Neural cell (in vitro differentiated cells): ENCODE results near the gene ECT2L. TPM values are rescaled to one million over a fixed set of nuclear protein-coding genes. Genes with fewer than 3 reads are reported as not detected.

Experiments
- H2AFZ ChIP-seq: fragments of 200-600, 300-800 bp; sonication (generic), shearing (Covaris generic); 2 replicates; pipeline ENCODE4 v1.6.0; 2014; ENCODE audit warnings: low read depth, mild to moderate bottlenecking, antibody characterized with exemption, low read length, moderate library complexity
- H3F3A ChIP-seq: fragments of 200-600 bp; shearing (Covaris generic); 2 replicates; pipeline ENCODE4 v1.6.1; 2016; ENCODE audit warnings: mild to moderate bottlenecking, moderate library complexity, mixed read lengths, antibody characterized with exemption, low read length; ENCODE audit not compliant: insufficient read depth, poor library complexity, severe bottlenecking
- H3K27ac ChIP-seq: fragments of 200-600, 300-800 bp; sonication (generic), shearing (Covaris generic); 2 replicates; pipeline ENCODE4 v1.5.1; 2014; ENCODE audit warnings: mild to moderate bottlenecking, low read length, moderate library complexity
- H3K27me3 ChIP-seq: fragments of 300-800, 200-600 bp; sonication (generic), shearing (Covaris generic); 2 replicates; pipeline ENCODE4 v1.6.0; 2014; ENCODE audit warnings: mild to moderate bottlenecking, low read depth, low read length, moderate library complexity; ENCODE audit not compliant: insufficient read depth
- H3K36me3 ChIP-seq: fragments of 300-800, 200-600 bp; sonication (generic), shearing (Covaris generic); 2 replicates; pipeline ENCODE4 v1.5.1; 2014; ENCODE audit warnings: mild to moderate bottlenecking, antibody characterized with exemption, low read length, moderate library complexity; ENCODE audit not compliant: insufficient read depth
- H3K4me2 ChIP-seq: fragments of 300-800, 200-600 bp; sonication (generic), shearing (Covaris generic); 2 replicates; pipeline ENCODE4 v1.6.0; 2014; ENCODE audit warnings: mild to moderate bottlenecking, low read length
- H3K4me3 ChIP-seq: fragments of 300-800, 200-600 bp; sonication (generic), shearing (Covaris generic); 2 replicates; pipeline ENCODE4 v1.5.1; 2014; ENCODE audit warnings: mild to moderate bottlenecking, low read length, moderate library complexity
- H3K79me2 ChIP-seq: fragments of 200-600 bp; shearing (Covaris generic); replicated peaks from 2 replicates; pipeline ENCODE4 v1.6.0; 2014; ENCODE audit warnings: mild to moderate bottlenecking, low read length, moderate library complexity; ENCODE audit not compliant: insufficient read depth
- H3K9ac ChIP-seq: fragments of 300-800, 200-600 bp; sonication (generic), shearing (Covaris generic); 2 replicates; pipeline ENCODE4 v1.6.1; 2016; ENCODE audit warnings: mild to moderate bottlenecking, low read length, mixed read lengths
- H3K9me2 ChIP-seq: fragments of 200-600 bp; shearing (Covaris generic); 2 replicates; pipeline ENCODE4 v1.6.1; 2016; ENCODE audit warnings: mild to moderate bottlenecking, low read length, mixed read lengths; ENCODE audit not compliant: insufficient read depth
- H3K9me3 ChIP-seq: fragments of 200-600, 300-800 bp; sonication (generic), shearing (Covaris generic); 2 replicates; pipeline ENCODE4 v1.6.1; 2016; ENCODE audit warnings: mild to moderate bottlenecking, mixed run types, low read length, moderate library complexity, mixed read lengths
- H4K20me1 ChIP-seq: fragments of 200-600 bp; shearing (Covaris generic); 2 replicates; pipeline ENCODE4 v1.6.1; 2016; ENCODE audit warnings: mild to moderate bottlenecking, mixed run types; ENCODE audit not compliant: insufficient read depth
- EP300 ChIP-seq: fragments of 450-650 bp; conservative IDR thresholded peaks from 2 replicates; pipeline ENCODE4 v1.6.1; 2014; ENCODE audit warnings: antibody characterized with exemption, mild to moderate bottlenecking, moderate library complexity; ENCODE audit not compliant: poor library complexity, severe bottlenecking
- EZH2 ChIP-seq: fragments of 200-600, 300-800 bp; shearing (Covaris generic), sonication (generic); IDR thresholded peaks from 2 replicates; pipeline ENCODE4 v1.6.1; 2014; ENCODE audit warnings: antibody characterized with exemption, low read length, borderline replicate concordance, mild to moderate bottlenecking; ENCODE audit not compliant: insufficient read depth, poor library complexity, severe bottlenecking
- MXI1 ChIP-seq: fragments of 450-650 bp; conservative IDR thresholded peaks from 2 replicates; pipeline ENCODE4 v1.6.1; 2014; ENCODE audit warnings: antibody characterized with exemption, mild to moderate bottlenecking; ENCODE audit not compliant: poor library complexity, severe bottlenecking
- POLR2AphosphoS5 ChIP-seq: IDR thresholded peaks from 2 replicates; pipeline ENCODE4 v1.6.1; 2012
- RAD21 ChIP-seq: fragments of 450-650 bp; conservative IDR thresholded peaks from 2 replicates; pipeline ENCODE4 v1.6.1; 2014; ENCODE audit warnings: antibody characterized with exemption, mild to moderate bottlenecking, moderate library complexity
- SMC3 ChIP-seq: fragments of 450-650 bp; conservative IDR thresholded peaks from 2 replicates; pipeline ENCODE4 v1.6.1; 2014; ENCODE audit warnings: antibody characterized with exemption, mild to moderate bottlenecking, moderate library complexity; ENCODE audit not compliant: poor library complexity
- TAF1 ChIP-seq: IDR thresholded peaks from 2 replicates; pipeline ENCODE4 v1.6.1; 2012; ENCODE audit warnings: low read depth
- polyA plus RNA-seq: library from polyadenylated mRNA; depleted of rRNA; stranded (reverse); fragments of >200 nt; gene quantifications from 2 replicates; pipeline ENCODE4 v1.2.3, GENCODE V29; 2014
- TF ChIP-seq, protein P1 (sequence below): IDR thresholded peaks from 2 replicates; pipeline ENCODE4 v1.6.1; 2012; ENCODE audit warnings: borderline replicate concordance
- TF ChIP-seq, protein P2 (sequence below): fragments of 450-650 bp; IDR thresholded peaks from 2 replicates; pipeline ENCODE4 v1.5.1; 2014; ENCODE audit warnings: antibody characterized with exemption, mild to moderate bottlenecking, moderate library complexity; ENCODE audit not compliant: poor library complexity, severe bottlenecking

ECT2L gene
- polyA plus RNA-seq, 1 donor from 2014 or later, result not detected

DNA sequence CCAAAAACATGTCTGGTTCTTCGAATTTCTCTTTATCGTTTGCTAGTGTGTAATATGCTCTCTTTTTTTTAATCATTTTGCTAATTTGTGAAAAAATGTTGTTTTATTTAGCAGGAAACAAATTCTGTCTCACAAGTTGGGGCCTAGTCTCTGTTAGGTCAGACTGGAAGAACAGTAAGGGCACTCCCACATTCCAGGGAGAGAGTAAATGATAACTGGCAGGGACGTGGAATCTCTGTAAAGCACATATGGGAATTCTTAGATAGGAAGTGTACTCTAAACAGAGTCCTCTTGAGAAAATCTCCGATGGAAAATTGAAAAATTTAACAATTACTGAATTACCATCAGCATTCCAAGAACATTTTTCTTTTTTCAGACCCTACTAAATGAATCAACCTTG is 38.8 kb upstream of the ECT2L start:
- no peaks in the 10 kb centered on the region for H3K27me3 ChIP-seq
- no peak overlapping the region for H3K4me2 ChIP-seq
- no peak overlapping the region for H2AFZ ChIP-seq
- H3K79me2 ChIP-seq, result no peaks in the 10 kb centered on the region
- no peaks in the 10 kb centered on the region for H3K9me2 ChIP-seq
- no peak overlapping the region for H3K4me3 ChIP-seq
- H3K36me3 ChIP-seq, result no peaks in the 10 kb centered on the region
- H3K9me3 ChIP-seq, result no peaks in the 10 kb centered on the region
- H3K9ac ChIP-seq, result no peak overlapping the region
- TF ChIP-seq RAD21, result no peak
- TF ChIP-seq EP300, result no peak
- no peak for TF ChIP-seq MXI1
- TF ChIP-seq, protein P1, sequence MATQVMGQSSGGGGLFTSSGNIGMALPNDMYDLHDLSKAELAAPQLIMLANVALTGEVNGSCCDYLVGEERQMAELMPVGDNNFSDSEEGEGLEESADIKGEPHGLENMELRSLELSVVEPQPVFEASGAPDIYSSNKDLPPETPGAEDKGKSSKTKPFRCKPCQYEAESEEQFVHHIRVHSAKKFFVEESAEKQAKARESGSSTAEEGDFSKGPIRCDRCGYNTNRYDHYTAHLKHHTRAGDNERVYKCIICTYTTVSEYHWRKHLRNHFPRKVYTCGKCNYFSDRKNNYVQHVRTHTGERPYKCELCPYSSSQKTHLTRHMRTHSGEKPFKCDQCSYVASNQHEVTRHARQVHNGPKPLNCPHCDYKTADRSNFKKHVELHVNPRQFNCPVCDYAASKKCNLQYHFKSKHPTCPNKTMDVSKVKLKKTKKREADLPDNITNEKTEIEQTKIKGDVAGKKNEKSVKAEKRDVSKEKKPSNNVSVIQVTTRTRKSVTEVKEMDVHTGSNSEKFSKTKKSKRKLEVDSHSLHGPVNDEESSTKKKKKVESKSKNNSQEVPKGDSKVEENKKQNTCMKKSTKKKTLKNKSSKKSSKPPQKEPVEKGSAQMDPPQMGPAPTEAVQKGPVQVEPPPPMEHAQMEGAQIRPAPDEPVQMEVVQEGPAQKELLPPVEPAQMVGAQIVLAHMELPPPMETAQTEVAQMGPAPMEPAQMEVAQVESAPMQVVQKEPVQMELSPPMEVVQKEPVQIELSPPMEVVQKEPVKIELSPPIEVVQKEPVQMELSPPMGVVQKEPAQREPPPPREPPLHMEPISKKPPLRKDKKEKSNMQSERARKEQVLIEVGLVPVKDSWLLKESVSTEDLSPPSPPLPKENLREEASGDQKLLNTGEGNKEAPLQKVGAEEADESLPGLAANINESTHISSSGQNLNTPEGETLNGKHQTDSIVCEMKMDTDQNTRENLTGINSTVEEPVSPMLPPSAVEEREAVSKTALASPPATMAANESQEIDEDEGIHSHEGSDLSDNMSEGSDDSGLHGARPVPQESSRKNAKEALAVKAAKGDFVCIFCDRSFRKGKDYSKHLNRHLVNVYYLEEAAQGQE, result no peak
- TF ChIP-seq, protein P2, sequence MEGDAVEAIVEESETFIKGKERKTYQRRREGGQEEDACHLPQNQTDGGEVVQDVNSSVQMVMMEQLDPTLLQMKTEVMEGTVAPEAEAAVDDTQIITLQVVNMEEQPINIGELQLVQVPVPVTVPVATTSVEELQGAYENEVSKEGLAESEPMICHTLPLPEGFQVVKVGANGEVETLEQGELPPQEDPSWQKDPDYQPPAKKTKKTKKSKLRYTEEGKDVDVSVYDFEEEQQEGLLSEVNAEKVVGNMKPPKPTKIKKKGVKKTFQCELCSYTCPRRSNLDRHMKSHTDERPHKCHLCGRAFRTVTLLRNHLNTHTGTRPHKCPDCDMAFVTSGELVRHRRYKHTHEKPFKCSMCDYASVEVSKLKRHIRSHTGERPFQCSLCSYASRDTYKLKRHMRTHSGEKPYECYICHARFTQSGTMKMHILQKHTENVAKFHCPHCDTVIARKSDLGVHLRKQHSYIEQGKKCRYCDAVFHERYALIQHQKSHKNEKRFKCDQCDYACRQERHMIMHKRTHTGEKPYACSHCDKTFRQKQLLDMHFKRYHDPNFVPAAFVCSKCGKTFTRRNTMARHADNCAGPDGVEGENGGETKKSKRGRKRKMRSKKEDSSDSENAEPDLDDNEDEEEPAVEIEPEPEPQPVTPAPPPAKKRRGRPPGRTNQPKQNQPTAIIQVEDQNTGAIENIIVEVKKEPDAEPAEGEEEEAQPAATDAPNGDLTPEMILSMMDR, result no peak
- TF ChIP-seq EZH2, result no peak
- no peak for TF ChIP-seq POLR2AphosphoS5
- TF ChIP-seq TAF1, result no peak
- no peak for TF ChIP-seq SMC3
- no peak overlapping the region for H3K27ac ChIP-seq
- no peaks in the 10 kb centered on the region for H3F3A ChIP-seq
- no peaks in the 10 kb centered on the region for H4K20me1 ChIP-seq

DNA sequence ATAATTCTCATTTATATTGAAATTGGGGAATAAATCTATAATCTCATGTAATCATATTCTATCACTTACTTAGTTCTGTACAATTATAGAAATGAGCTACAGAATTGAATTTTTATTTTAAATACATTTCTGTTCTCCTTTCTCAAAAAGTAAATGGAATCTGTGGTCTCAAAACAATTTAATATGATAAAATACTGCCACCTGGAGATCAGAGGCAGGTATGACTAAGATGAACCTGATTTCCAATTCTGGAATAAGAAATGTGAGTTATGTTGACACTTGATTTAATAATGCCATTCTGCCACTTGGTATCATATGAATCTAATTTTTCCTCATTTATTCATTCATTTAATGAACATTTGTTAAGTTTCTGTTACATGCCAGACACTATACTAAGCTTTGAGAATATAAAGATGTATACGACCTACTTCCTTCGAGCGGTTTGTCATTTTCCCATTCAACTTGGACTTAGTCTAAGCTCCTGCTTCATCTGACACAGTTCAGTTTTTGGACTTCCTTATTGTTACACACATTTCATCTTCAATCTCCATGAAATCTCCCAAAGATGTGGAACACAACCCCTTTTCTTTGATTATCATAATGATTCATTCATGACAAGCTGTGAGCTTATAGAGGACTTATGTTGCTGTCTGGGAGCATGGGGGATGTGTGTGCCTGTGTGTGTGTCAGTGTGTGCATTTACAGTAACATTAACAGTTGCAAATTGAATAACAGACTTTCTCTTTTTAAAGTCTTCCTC is 29.8 kb upstream of the ECT2L start:
- Histone ChIP-seq H3K9me3 (no peaks in the 10 kb centered on the region), H3K4me2 (no peak overlapping the region), H3K27ac (no peak overlapping the region), H3K36me3 (no peaks in the 10 kb centered on the region), H4K20me1 (no peaks in the 10 kb centered on the region), H3K79me2 (no peaks in the 10 kb centered on the region), H3K9me2 (no peaks in the 10 kb centered on the region), H3K4me3 (no peak overlapping the region), H3F3A (no peaks in the 10 kb centered on the region), H2AFZ (no peak overlapping the region), H3K27me3 (no peaks in the 10 kb centered on the region), H3K9ac (no peak overlapping the region)
- TF ChIP-seq POLR2AphosphoS5 (no peak), RAD21 (peak; percentile 86), TAF1 (no peak), EP300 (no peak), SMC3 (peak; percentile 94), MXI1 (no peak)
- TF ChIP-seq, protein P2, result peak; percentile 85
